ENCODE measurements around the gene SLC25A19.
"Not testable (repeated sequence)": the region's sequence is repeated elsewhere in the genome, so short reads cannot be mapped to it uniquely, and the experiment has no call there.

DNA sequence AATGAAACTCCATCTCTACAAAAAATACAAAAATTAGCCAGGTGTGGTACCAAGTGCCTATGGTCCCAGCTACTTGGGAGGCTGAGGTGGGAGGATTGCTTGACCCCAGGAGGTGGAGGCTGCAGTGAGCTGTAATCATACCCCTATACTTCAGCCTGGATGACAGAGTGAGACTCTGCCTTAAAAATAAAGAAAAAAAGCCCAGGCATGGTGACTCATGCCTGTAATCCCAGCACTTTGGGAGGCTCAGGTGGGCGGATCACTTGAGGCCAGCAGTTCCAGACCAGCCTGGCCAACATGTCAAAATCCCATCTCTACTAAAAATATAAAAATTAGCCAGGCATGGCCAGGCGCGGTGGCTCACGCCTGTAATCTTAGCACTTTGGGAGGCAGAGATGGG, 9.0 kb downstream of the SLC25A19 start:
- not testable (repeated sequence) for TF ChIP-seq EP300, POLR2A (IDR thresholded peaks at IDR 0.05)
- TF ChIP-seq, protein P1, sequence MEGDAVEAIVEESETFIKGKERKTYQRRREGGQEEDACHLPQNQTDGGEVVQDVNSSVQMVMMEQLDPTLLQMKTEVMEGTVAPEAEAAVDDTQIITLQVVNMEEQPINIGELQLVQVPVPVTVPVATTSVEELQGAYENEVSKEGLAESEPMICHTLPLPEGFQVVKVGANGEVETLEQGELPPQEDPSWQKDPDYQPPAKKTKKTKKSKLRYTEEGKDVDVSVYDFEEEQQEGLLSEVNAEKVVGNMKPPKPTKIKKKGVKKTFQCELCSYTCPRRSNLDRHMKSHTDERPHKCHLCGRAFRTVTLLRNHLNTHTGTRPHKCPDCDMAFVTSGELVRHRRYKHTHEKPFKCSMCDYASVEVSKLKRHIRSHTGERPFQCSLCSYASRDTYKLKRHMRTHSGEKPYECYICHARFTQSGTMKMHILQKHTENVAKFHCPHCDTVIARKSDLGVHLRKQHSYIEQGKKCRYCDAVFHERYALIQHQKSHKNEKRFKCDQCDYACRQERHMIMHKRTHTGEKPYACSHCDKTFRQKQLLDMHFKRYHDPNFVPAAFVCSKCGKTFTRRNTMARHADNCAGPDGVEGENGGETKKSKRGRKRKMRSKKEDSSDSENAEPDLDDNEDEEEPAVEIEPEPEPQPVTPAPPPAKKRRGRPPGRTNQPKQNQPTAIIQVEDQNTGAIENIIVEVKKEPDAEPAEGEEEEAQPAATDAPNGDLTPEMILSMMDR (IDR thresholded peaks at IDR 0.05) = not testable (repeated sequence)
